Keratinocyte (primary cell): Measurements from ENCODE around the gene TMEM131. TPM values are rescaled to one million over a fixed set of nuclear protein-coding genes. Genes with fewer than 3 reads are reported as not detected.

Experiments
- DNase-seq: peaks from one replicate; pipeline ENCODE4 v3.0.0-alpha.2; 2011; ENCODE audit warnings: low read depth, missing footprints, low spot score
- FAIRE-seq: peaks from 2 replicates; lab custom pipeline; 2011; peaks lifted over from hg19 to GRCh38; lab: Jason Lieb, UNC
- H2AFZ ChIP-seq: 2 replicates; pipeline ENCODE4 v1.6.0; 2012; ENCODE audit warnings: low read length, control low read depth, inconsistent platforms; ENCODE audit not compliant: control insufficient read depth
- H3K27ac ChIP-seq: 2 replicates; pipeline ENCODE4 v1.5.1; 2011; ENCODE audit warnings: low read length; ENCODE audit not compliant: control insufficient read depth, insufficient read depth
- H3K27me3 ChIP-seq: 3 replicates; pipeline ENCODE4 v1.6.0; 2011; ENCODE audit warnings: low read length; ENCODE audit not compliant: control insufficient read depth, insufficient read depth; ENCODE audit errors: extremely low read depth
- H3K36me3 ChIP-seq, 2 experiments: 2 replicates in 1 of 2; 3 replicates in 1 of 2; pipeline ENCODE4 v1.5.1; 2011; ENCODE audit warnings: low read length in 2 of 2, mild to moderate bottlenecking in 1 of 2; ENCODE audit not compliant: control insufficient read depth in 2 of 2, insufficient read depth in 2 of 2; ENCODE audit errors: extremely low read depth in 1 of 2
- H3K4me1 ChIP-seq: 3 replicates; pipeline ENCODE4 v1.5.1; 2011; ENCODE audit warnings: low read length; ENCODE audit not compliant: control insufficient read depth, insufficient read depth; ENCODE audit errors: extremely low read depth
- H3K4me2 ChIP-seq: 3 replicates; pipeline ENCODE4 v1.6.0; 2011; ENCODE audit warnings: low read depth, low read length; ENCODE audit not compliant: control insufficient read depth, insufficient read depth; ENCODE audit errors: extremely low read depth
- H3K4me3 ChIP-seq, 3 experiments: fragments of 200-600 bp in 1 of 3; sonication (generic) in 1 of 3; 2 replicates in 2 of 3; 3 replicates in 1 of 3; pipeline ENCODE4 v1.5.1; 2011 to 2016; ENCODE audit warnings: low read length in 3 of 3, mild to moderate bottlenecking in 3 of 3, control low read depth in 2 of 3, inconsistent platforms in 1 of 3, low read depth in 1 of 3, mixed read lengths in 1 of 3, mixed run types in 1 of 3, moderate library complexity in 1 of 3; ENCODE audit not compliant: control insufficient read depth in 2 of 3, insufficient read depth in 2 of 3; ENCODE audit errors: extremely low read depth in 1 of 3
- H3K79me2 ChIP-seq: 2 replicates; pipeline ENCODE4 v1.6.0; 2012; ENCODE audit warnings: low read length; ENCODE audit not compliant: control insufficient read depth, insufficient read depth
- H3K9ac ChIP-seq: 3 replicates; pipeline ENCODE4 v1.6.0; 2011; ENCODE audit warnings: low read length; ENCODE audit not compliant: control insufficient read depth, insufficient read depth; ENCODE audit errors: extremely low read depth
- H3K9me1 ChIP-seq: 3 replicates; pipeline ENCODE4 v1.6.0; 2011; ENCODE audit warnings: low read length; ENCODE audit not compliant: control insufficient read depth, insufficient read depth; ENCODE audit errors: extremely low read depth
- H3K9me3 ChIP-seq: 2 replicates; pipeline ENCODE4 v1.5.1; 2012; ENCODE audit warnings: low read depth, low read length; ENCODE audit not compliant: control insufficient read depth
- H4K20me1 ChIP-seq: 3 replicates; pipeline ENCODE4 v1.6.0; 2011; ENCODE audit warnings: low read length; ENCODE audit not compliant: control insufficient read depth, insufficient read depth; ENCODE audit errors: extremely low read depth
- EZH2 ChIP-seq: IDR thresholded peaks from one replicate; pipeline ENCODE4 v1.6.1; 2012; ENCODE audit warnings: inconsistent platforms, mild to moderate bottlenecking, low read length, moderate library complexity
- dilution Hi-C: fragments of 300-500 bp; cut with MboI; formaldehyde crosslinking; loops from one replicate; pipeline ENCODE4 v1.7.0; 2020; ENCODE audit warnings: low sequenced_read_pairs; ENCODE audit not compliant: extremely low pct_ligation_motif_present
- polyA plus RNA-seq, 5 experiments: library from polyadenylated mRNA; depleted of rRNA in 3 of 5; stranded (reverse) in 3 of 5; stranded (forward) in 1 of 5; unstranded in 1 of 5; fragments of >200 nt; gene quantifications; 1 replicate in 1 of 5; 2 replicates in 3 of 5; 3 replicates in 1 of 5; pipeline versions ENCODE4 v1.2.1 to v1.2.3, GENCODE V29; 2011 to 2012; ENCODE audit warnings: missing spikeins in 2 of 5, low read depth in 1 of 5, low replicate concordance in 1 of 5
- TF ChIP-seq, protein P1 (sequence below), 3 experiments: IDR thresholded peaks in 1 of 3; conservative IDR thresholded peaks in 1 of 3; optimal IDR thresholded peaks in 1 of 3; 2 replicates in 2 of 3; 3 replicates in 1 of 3; pipeline versions ENCODE3 to v1.5.1; 2011; ENCODE audit warnings: low read length in 3 of 3, mild to moderate bottlenecking in 3 of 3, moderate library complexity in 2 of 3, control low read depth in 1 of 3, inconsistent platforms in 1 of 3; ENCODE audit not compliant: insufficient read depth in 2 of 3; ENCODE audit errors: extremely low read depth in 1 of 3

Gene TMEM131
- polyA plus RNA-seq, 1 donor (not counting 4 experiments of a cell fraction or from before 2014, with no cell fraction given): 25.5 TPM

DNA sequence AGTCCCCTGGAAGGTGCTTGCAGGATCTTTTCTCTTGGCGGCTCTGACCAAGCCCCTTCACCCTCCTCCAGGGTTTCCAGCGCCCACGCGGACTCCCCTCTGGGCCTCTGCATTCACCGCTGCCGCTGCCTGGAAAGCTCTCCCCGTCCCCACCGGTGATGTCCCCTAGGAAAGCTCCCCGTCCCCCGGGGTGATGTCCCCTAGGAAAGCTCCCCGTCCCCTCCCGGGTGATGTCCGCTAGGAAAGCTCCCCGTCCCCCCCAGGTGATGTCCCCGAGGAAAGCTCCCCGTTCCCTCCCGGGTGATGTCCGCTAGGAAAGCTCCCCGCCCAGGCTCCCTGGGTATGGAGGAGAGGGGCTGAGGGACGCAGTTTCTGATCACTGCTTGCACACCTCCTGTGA, 254.5 kb downstream of the TMEM131 start:
- FAIRE-seq (no peak), DNase-seq (no peak)
- H3K27ac ChIP-seq: no peak overlapping the region
- peaks cover 13% of the 10 kb centered on the region for H3K4me1 ChIP-seq
- no peak overlapping the region for H3K9ac ChIP-seq
- no peak overlapping the region for H2AFZ ChIP-seq
- H3K4me2 ChIP-seq: no peak overlapping the region
- TF ChIP-seq, protein P1, sequence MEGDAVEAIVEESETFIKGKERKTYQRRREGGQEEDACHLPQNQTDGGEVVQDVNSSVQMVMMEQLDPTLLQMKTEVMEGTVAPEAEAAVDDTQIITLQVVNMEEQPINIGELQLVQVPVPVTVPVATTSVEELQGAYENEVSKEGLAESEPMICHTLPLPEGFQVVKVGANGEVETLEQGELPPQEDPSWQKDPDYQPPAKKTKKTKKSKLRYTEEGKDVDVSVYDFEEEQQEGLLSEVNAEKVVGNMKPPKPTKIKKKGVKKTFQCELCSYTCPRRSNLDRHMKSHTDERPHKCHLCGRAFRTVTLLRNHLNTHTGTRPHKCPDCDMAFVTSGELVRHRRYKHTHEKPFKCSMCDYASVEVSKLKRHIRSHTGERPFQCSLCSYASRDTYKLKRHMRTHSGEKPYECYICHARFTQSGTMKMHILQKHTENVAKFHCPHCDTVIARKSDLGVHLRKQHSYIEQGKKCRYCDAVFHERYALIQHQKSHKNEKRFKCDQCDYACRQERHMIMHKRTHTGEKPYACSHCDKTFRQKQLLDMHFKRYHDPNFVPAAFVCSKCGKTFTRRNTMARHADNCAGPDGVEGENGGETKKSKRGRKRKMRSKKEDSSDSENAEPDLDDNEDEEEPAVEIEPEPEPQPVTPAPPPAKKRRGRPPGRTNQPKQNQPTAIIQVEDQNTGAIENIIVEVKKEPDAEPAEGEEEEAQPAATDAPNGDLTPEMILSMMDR (optimal IDR thresholded peaks at IDR 0.05 in 1 of 3, IDR thresholded peaks at IDR 0.05 in 1 of 3, conservative IDR thresholded peaks at IDR 0.05 in 1 of 3; ENCODE audit: extremely low read depth in 1 of 3, insufficient read depth in 2 of 3, low read length in 3 of 3): no peak
- no peak for TF ChIP-seq EZH2
- no peaks in the 10 kb centered on the region for H3K9me1 ChIP-seq
- no peaks in the 10 kb centered on the region for H4K20me1 ChIP-seq
- no peak overlapping the region for H3K4me3 ChIP-seq
- no peaks in the 10 kb centered on the region for H3K79me2 ChIP-seq
- peaks cover 0 to 2% of the 10 kb centered on the region in 2 experiments for H3K36me3 ChIP-seq
- dilution Hi-C loops: no loop called here
- H3K27me3 ChIP-seq: no peaks in the 10 kb centered on the region
- no peaks in the 10 kb centered on the region for H3K9me3 ChIP-seq

- Histone ChIP-seq H3K27ac (no peak overlapping the region), H3K36me3 (peaks cover 0 to 2% of the 10 kb centered on the region in 2 experiments), H2AFZ (no peak overlapping the region), H3K9me3 (no peaks in the 10 kb centered on the region), H3K9me1 (no peaks in the 10 kb centered on the region), H3K27me3 (no peaks in the 10 kb centered on the region), H4K20me1 (no peaks in the 10 kb centered on the region), H3K4me3 (no peak overlapping the region), H3K9ac (no peak overlapping the region), H3K79me2 (no peaks in the 10 kb centered on the region), H3K4me2 (peak overlapping the region; percentile 5), H3K4me1 (peaks cover 13% of the 10 kb centered on the region)
- DNase-seq: no peak
- FAIRE-seq: no peak
- TF ChIP-seq, protein P1 (optimal IDR thresholded peaks at IDR 0.05 in 1 of 3, IDR thresholded peaks at IDR 0.05 in 1 of 3, conservative IDR thresholded peaks at IDR 0.05 in 1 of 3; ENCODE audit: extremely low read depth in 1 of 3, insufficient read depth in 2 of 3, low read length in 3 of 3): peak; percentile 75 to 87 (median 81)
- TF ChIP-seq EZH2: no peak
- dilution Hi-C loops: no loop called here
Observed at GRCh38 chr2:97740590-97741182, 255.1 kb downstream of the TMEM131 start.
